Myocyte (in vitro differentiated cells): ENCODE results near the gene SEL1L3. TPM values are rescaled to one million over a fixed set of nuclear protein-coding genes. Genes with fewer than 3 reads are reported as not detected.

Experiments used
- DNase-seq: peaks from one replicate; pipeline ENCODE4 v3.0.0-alpha.2; 2012; ENCODE audit warnings: low read depth
- total RNA-seq: library from RNA; depleted of rRNA; stranded (reverse); fragments of >200 nt; gene quantifications from 2 replicates; pipeline ENCODE4 v1.2.3, GENCODE V29; 2014

SEL1L3 gene
- total RNA-seq, 1 donor from 2014 or later, result 6.8 TPM

DNA sequence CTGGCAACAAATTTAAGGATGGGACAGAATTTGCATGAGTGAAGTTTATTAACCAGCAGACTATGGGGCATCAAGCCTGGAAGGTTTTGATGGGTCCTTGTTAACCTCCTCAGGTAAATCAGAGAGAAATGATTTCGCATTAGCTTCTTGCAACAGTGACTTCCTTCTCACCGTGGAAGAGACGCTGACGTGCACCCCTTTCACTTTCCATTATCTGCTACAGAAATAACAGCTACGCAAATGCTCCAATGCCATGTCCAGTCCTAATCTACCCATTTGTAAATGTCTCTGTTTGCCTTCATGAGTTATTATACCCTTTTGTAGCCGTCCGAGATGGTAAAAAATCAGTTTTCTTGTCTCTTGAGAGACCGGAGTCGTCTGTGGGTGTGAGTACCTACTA is 106.9 kb downstream of the SEL1L3 start:
- DNase-seq, result no peak

DNA sequence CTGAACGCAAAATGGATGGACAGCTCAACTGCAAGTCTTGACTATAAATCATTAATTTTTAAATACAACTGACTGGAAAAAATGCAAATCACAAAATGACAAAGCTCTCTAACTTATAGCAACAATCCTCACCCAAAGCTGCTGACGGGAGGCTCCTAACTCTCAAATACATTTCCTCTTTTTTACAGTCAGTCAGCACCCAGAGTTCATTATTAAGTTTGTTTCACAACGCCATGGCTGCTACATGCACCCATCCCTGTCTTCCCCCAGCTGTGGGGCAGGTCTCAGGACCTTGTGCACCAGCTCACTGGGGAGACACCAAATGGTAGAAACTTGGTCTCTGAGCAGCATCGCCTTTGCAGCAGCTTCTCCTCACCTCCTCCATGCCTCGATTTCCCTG is 109.5 kb downstream of the SEL1L3 start:
- no peak for DNase-seq

DNA sequence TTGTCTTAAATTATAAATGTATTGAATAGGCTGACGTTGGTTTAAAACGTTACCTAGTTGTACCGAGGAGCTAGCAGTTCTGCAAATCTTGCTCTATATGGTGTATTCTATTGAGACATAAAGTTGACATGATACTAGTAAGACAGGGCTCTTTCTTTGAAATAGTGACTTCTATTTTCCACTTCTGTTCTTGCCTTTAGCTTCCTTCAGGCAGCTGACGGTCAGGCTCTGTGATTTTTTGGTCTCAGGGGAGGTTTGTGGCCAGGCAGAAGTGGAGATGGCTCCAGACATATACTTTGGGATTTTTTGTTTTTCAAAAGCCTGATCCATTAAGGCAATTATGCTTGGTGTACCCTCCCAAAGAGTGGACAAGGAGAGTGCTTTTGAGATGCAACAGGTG is 111.9 kb downstream of the SEL1L3 start:
- no peak for DNase-seq

DNA sequence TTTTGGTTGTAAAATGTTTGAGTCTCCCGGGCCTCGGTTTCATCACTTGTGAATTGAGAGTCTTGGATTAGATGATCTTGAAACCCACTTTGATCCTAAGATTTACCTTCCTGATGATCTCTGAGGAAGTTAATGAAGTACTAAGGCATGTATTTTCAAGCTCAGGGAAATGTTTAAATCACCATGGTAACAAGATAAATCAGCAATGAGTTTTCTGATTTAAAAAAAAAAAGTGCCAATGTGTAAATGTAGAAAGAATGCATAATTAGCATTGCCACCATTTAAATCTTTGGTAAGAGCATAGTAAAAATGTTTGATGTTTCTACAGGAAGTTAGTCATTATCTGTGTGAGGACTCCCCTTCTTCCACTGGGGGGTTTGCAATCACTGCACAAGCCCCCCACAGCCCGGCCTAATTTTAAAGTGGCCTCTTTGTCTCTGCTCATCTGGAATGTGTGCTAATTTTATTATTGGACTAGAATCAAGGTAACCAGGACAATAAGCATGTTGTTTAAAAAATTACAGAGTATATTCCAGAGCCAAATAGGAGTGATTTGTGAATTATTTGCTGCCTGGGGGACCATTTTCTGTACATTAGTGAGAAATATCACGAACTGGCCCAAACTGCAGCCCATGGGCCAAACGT is 113.5 kb downstream of the SEL1L3 start:
- DNase-seq, result no peak

DNA sequence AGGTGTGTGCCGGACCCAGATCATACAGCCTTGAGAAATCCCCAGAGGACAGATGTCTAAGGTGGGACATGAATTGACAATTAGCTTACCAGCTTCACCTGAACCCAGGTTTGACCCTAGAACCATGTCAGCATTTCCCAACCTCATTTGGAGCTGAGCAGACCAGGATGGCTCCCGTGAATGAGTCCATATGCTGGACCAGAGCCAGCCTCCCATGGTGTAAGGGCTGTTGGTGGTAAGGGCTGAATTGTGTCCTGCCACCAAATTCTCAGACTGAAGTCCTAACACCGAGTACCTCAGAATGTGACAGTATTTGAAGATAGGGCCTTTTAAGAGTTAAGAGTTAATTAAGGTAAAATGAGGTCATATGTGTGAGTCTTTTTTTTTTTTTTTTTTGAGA is 118.8 kb downstream of the SEL1L3 start:
- DNase-seq, result no peak

DNA sequence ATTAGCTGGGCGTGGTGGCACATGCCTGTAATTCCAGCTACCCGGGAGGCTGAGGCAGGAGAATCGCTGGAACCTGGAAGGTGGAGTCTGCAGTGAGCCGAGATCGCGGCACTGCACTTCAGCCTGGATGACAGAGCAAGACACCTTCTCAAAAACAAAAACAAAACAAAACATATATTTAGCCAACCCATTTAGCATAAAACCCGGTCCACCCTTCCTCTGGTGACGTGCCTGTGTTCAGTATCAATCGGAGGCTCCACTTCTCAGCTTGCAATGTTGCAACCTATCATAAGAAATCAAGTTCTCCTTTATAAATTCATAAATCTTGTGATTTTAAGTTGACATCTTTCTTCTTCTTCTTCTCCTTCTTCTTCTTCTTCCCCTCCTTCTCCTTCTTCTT is 133.2 kb downstream of the SEL1L3 start:
- no peak for DNase-seq

DNA sequence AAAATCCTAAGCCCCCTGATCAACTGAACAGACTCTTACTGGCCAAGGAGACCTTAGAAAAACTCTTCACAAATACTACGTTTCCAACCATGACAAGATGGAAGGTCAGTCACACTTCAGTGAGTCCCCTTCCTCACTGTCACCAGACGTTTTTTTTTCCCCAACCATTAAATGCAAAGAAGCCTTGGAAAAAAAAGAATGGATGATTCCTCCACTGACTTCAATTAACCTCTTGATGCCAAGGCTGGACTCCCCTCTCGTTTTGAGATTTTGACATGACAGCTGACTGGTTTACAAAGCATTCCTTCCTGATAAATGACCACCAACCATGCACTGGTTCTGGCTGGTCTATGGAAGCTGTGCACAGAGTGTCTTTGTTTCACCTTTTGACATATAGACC is 133.9 kb downstream of the SEL1L3 start:
- DNase-seq, result no peak

DNA sequence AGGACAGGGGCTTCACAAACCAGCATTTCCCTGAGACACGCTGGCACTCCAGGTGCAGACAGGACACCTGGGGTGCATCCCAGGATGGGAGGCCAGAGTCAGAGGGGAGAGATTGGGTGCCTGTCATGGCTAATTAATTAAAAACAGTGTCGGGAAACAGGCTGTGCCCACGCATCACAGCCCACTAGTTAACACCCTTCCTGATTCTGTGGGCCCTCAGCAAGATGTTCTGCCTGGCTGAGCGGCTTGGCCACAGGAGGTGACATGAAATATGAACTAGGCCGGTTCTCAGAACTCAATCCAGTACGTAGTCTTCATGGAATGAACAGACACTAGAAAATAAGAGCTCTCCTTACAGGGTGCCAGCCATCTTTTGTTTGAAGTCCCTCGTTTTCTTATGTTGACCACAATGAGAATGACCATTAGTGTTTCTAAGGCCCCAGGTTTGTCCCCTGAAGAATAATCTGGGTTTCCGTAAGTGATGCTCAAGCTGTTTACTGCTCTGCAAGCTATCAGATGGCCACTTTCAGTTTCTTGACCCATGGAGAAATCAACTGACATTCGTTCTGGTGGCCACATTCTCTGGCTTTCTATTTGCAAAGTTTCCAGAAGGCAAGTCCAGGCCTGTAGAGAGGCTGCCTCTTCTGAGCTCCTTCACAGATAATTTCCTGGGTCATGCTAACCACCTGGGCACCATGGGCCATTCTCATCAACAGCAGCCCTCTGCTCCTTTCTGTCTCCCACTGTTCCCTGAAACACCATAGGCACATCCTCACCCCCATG is 134.9 kb downstream of the SEL1L3 start:
- DNase-seq, result no peak

DNA sequence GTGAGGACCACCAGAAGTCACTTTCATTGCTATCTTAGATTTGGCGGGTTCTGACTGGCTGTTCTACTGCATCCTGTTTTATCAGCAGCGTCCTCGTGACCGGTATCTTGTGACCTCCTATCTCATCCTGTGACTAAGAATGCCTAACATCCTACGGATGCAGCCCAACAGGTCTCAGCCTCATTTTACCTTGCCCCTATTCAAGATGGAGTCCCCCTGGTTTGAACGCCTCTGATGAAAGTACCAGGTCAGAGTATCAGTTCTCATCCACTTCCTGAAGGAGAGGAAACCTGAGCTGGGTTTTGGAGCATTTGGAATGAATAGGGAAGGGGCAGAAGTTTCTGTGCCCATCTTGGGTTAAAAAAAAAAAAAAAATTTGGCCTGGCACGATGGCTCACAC is 136.9 kb downstream of the SEL1L3 start:
- no peak for DNase-seq

DNA sequence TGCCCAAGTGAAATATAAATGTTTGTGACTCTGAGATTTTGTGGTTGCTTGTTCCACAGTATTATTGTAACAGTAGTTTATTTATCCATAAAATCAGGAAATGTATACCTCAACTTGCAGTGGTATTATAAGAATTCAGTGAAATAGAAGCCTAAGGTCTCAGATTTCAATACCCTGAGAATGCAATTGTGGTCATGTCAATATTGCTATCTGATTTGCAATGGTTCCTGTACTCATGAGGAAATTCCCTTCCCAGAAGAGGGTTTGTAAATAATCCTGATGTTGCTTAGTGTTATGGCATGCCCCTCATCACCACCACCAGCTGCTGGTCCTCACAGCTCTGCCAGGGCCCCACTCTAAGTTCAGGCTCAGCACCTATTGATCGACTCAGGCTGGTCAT is 139.4 kb downstream of the SEL1L3 start:
- DNase-seq, result no peak

DNA sequence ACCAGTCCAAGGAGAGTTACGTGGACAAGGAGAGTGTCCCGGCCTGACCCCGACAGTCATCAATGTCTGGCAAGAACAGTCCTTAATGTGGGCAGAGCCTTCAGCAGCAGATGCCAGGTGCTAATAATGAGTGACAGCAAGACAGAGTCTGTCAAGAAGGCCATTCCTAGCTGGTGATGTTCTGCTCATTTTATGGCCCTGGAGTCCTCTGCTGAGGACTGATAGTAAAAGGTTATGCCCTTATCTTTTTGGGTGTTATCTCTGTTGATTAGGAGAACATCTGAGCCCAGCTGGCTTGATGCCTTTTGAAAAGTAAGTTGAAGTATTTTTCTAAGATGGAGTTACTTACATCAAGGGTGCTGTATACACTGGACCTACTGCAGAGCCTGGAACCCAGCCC is 139.8 kb downstream of the SEL1L3 start:
- peak; percentile 30 for DNase-seq

DNA sequence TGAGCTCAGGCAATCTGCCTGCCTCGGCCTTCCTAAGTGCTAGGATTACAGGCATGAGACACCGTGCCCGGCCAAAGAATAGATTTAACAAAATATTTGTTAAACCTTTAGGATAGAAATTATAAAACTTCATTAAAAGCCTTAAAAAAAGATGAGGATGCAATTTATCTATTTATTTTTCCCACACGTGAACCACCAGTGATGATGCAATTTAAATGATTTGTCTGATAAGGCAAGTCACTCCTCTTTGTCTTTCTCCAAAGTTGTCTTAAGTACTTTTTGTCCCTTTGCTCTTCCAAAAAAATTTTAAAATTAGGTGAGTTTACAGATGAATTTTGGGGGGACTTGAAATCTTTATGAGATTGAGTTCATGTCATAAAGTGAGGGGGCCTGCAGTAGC is 149.0 kb downstream of the SEL1L3 start:
- DNase-seq, result no peak

DNA sequence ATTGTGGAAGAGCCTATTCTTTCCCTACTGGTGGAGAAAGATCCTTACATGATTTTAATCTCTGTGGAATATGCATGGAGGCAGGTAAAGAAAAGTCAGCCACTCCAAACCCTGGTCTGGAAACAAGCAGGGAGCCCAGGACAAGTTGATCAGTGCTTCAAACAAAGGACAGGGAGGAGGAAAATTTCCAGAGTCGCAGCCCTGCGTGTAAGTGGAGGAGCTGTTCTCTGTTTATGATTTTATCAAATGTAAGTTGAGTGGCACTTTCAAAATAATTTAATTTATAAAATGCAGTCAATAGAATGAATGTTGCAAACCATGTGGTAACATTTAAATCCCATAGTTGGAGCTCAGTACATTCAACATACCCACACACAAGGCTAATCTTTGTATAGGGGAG is 150.2 kb downstream of the SEL1L3 start:
- no peak for DNase-seq

DNA sequence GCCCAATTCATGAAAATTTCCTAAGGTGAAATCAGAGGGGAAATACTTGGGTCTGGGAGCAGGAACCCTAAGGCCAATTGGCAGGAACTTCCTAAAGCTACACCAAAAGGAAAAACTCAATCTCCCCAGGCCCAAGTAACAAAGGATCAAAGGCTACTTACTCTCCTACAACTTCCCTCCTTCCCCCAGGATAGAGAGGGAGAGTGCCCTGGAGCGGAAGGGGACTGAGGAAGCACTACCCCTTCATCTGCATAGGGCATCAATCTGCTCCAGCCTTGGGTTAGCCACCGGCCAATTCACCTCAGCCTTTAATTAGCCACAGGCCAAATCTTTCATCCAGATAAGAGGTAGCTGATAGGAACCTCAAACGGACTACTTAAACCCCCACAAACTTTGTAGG is 152.2 kb downstream of the SEL1L3 start:
- DNase-seq, result no peak

DNA sequence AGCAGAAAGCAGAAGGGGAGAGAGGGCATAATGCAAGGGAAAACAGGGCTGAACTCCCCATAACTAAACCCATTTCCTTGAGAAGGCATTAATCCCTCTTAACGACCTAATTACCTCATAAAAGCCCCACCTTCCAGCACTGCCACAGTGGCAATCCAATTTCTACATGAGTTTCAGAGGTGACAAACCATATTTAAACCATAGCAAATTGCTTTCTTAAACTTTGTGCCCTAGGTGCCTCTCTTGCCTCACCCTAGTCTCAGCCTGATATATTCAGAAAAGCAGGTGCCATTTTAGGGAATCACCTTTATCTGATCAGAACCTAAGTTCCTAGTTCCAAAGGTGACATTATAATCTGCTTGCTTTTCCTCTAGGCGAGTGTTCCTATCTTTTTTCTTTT is 158.3 kb downstream of the SEL1L3 start:
- DNase-seq, result no peak

DNA sequence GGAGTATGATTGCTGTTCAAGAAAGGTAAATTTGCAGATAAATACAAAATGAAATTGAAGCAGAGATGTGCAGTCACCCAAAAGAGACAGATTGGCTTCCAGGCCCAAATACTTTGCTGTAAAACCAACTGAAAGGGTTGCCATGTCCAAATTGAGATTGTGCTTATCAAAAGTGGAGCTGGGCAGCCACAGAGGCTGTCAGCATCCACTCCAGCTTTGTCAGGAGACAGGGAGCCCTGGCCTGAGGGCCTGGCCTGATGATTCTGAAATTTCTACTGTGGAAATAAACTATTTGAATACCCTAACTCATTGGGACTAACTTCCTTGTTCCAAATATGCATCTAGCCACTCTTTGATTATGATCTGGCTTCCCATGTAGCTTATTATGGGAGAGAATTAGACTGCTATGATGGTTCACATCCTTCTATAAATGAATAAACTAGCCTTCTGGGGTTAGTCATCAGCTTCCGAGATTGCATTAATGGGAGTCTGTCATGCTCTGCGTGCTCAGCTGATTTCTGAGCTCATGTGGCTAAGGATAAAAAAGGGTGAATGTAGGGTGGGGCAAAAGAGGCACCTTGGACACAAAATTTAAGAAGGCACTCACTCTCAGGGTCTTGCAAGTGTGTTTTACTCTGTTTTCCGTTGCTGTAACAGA is 158.9 kb downstream of the SEL1L3 start:
- DNase-seq, result peak; percentile 26

DNA sequence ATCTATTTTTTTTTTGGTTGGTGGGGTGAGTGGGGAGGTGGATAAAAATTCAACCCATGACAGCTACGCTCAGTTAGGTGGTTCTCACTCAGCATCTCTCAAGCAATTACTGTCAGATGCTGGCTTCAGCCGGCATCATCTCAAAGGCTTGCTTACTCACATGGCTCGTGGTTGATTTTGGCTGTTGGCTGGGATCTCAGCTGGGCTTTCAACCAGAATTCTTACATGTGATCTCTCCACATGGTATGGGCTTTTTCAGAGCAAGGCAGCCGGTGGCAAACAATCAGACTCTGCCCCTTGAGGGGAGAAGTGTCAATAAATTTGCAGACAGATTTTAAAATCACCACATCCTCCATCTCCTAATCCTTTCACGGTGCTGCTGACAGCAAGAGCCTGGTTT is 159.9 kb downstream of the SEL1L3 start:
- peak; percentile 76 for DNase-seq

DNA sequence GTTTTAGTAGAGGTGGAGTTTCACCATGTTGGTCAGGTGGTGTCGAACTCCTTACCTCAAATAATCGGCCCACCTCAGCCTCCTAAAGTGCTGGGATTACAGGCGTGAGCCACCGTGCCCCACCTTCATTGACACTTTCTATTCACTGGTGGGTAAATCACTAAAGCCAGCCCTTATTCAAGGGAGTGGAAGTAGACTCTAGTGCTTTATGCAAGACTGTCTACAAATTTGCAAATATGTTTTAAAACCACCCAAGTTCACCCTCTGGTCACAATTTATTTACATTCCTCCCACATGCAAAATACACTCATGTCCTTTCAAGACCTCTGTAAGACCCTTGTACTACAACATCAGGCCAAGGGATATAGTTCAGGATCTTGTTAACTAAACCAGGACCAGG is 162.1 kb downstream of the SEL1L3 start:
- no peak for DNase-seq

DNA sequence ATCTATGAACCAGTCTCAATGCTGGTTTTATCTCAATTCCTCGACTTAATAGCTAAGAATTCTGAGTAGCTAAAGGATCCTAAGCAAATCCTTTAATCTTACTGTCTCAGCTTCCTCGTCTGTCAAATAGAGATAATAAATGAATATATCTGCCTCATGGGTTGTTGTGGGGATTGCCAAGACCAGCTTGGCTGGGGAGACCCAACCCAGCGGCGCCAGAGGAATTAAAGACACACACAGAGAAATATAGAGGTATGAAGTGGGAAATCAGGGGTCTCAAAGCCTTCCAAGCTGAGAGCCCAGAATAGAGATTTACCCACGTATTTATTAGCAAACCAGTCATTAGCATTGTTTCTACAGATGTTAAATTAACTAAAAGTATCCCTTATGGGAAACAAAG is 165.3 kb downstream of the SEL1L3 start:
- DNase-seq, result no peak
